Measurements from ENCODE around the gene CAMK2A.

GRCh38 chr5:150271923-150272322 lies 17.6 kb downstream of the CAMK2A start:
- TF ChIP-seq CTCF (IDR thresholded peaks at IDR 0.05) (no peak), POLR2A (IDR thresholded peaks at IDR 0.05) (no peak)
